Stimulated activated CD8-positive, alpha-beta memory T cell treated with anti-CD3 and anti-CD28 coated beads, Interleukin-12 subunit alpha, Interleukin-12 subunit beta, amount 100 ng/mL, for 24 hours (primary cell): ENCODE results near the gene ERICH6.
"Not testable (repeated sequence)": the region's sequence is repeated elsewhere in the genome, so short reads cannot be mapped to it uniquely, and the experiment has no call there.

Source experiments
- DNase-seq: peaks from one replicate; pipeline ENCODE4 v3.0.0-alpha.2; 2020; ENCODE audit errors: extremely low read depth

ERICH6 gene

GRCh38 chr3:150682279-150682678, 21.4 kb downstream of the ERICH6 start:
- no peak for DNase-seq

- DNase-seq, result no peak
These were observed 22.7 kb downstream of the ERICH6 start for GRCh38 chr3:150681057-150681456.

DNA sequence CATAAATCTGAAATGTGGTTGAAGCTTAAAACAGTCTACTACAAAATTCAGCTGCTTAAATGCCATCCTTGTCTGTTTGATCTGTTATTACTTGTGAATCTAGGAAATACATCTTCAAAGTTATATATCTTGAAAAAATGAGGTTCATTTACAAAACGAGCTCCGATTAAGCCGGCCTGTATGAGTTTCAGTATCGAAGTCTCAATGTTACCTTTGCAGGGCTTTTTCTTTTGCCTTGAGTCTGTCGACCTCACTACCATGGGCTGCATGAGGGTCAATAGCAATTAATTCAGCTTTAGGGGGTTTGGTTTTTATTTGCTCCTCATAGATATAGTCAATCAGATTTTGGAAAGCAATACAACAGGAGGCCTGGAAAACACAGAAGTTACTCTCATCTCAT, 23.2 kb downstream of the ERICH6 start:
- no peak for DNase-seq

DNA sequence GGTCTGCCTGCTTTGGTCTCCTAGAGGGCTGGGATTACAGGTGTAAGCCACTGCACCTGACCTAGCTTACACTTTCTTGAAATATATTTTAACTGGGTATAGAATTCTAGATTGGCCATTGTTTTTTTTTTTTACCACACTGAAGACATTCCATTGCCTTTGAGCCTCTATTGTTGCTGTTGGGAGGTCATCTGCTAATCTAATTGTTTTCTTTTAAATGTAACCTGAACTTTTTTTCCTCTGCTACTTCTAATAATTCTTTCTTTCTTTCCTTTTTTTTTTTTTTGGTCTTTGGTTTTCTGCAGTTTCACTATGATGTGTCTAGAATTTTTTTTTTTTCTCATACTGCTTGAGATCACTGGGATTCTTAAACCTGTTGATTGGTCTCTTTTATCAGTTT, 28.1 kb downstream of the ERICH6 start:
- no peak for DNase-seq

DNA sequence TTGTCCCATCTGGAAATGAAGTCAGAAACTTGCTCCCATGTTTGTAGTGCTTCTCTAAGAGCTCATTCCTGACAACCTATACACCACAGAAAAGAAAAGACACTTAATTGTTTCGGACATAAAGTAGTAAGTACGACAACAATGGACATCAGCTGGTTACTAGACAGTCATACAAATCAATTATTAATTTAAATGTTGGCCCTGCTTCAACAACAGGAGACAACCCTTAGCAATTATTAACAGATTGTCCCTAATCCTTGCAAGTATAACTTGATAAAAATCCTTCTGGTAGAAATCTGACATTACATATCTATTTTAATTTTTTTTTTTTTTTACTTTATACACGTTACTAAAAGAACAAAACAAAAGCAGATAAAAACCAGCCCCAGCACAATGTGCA, 29.8 kb downstream of the ERICH6 start:
- DNase-seq, result no peak

GRCh38 chr3:150666167-150666566, 37.6 kb downstream of the ERICH6 start:
- no peak for DNase-seq

- no peak for DNase-seq
These were observed 40.3 kb downstream of the ERICH6 start for GRCh38 chr3:150663461-150663860.

GRCh38 chr3:150662410-150663200, 41.1 kb downstream of the ERICH6 start:
- no peak for DNase-seq

DNA sequence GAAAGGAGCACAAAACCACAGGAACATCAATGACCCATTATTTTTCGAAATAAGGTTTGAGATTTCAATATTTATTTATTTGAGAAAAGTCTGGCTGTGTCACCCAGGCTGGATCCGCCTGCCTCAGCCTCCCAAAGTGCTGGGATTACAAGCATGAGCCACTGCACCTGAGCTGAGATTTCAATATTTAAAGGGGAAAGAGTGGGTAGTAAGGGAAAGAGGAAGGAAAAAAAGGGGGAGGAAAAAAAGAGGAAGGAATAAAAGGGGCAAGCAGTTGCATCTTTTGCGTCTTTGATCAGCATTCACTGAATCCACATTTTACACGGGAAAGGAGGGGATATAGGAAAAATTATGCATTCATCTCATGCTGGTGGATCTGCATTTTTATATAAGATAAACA, 47.4 kb downstream of the ERICH6 start:
- DNase-seq, result no peak

GRCh38 chr3:150653110-150653561, 50.6 kb downstream of the ERICH6 start:
- DNase-seq, result no peak

DNA sequence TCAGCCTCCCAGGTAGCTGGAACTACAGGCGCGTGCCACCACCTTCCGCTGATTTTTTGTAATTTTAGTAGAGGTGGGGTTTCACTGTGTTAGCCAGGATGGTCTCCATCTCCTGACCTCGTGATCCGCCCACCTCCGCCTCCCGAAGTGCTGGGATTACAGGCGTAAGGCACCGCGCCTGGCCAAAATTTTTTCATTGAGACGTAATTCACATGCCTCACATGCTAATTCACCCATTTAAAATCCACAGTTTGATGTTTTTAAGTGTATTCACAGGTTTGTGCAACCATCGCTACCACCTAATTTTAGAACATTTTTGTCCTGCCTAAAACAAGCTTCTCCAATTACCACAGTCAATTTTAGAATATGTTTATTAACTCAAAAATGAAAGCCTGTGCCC, 63.5 kb downstream of the ERICH6 start:
- no peak for DNase-seq

DNA sequence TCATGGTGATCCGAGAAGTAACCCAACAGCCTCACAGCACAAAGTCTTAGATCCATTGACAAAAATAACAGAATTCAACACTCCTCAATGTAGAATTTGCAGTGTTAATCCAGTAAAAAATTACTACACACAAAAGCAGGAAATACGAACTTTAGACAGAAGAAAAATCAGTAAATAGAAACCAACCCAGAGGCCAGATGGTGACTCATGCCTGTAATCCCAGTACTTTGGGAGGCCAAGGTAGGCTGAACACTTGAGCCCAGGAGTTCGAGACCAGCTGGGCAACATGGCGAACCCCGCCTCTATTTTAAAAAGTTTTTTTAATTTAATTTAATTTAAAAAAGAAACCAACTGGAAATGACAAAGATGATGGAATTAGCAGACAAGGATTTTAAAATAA, 64.5 kb downstream of the ERICH6 start:
- DNase-seq, result no peak

- no peak for DNase-seq
These were observed 67.5 kb downstream of the ERICH6 start for GRCh38 chr3:150636258-150636657.

GRCh38 chr3:150635526-150635925, 68.2 kb downstream of the ERICH6 start:
- no peak for DNase-seq

DNA sequence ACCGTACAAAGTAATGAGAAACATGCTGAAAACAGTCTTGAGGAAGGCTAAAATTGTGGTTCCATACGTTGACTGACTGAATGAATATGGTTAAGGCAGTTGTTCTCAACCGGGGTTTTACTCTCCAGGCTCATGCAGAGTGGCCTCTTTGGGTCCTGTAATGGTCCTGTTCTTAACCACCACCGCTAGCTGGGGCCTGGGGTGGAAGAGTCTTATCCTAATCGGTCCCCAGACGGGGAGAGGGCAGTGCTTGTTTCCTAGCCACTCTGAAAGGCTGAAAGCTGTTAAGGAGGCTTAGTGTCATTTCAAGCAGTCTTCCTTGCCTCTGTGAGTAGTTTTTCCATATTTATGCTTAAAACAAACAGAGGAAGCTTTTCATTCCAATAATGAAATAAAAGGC, 68.6 kb downstream of the ERICH6 start:
- DNase-seq, result no peak

DNA sequence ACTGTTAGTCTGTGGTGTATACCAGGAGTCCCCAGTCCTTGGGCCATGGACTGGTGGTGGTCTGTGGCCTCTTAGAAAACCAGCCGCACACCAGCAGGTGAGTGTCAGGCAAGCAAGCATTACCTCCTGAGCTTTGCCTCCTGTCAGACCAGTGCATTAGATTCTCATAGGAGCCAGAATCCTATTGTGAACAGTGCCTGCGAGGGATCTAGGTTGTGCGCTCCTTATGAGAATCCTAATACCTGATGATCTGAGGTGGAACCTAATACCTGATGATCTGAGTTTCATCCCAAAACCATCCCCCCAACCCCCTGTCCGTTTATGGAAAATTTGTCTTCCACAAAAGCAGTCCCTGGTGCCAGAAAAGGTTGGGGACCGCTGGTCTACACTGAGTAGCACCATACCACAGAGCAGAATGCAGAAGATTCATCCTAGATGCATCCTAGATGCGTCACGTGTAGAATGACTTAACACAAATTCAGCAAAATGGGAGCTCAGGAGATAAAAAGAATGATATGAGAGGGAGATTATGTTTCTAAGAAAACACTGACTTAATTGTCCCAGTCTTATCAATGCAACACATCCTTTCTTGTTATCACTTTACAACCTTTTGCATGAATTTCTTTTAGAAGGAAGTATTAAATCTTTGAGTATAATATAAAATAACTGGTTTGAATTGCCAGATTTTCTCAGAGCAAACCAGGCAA, 72.1 kb downstream of the ERICH6 start:
- no peak for DNase-seq

DNA sequence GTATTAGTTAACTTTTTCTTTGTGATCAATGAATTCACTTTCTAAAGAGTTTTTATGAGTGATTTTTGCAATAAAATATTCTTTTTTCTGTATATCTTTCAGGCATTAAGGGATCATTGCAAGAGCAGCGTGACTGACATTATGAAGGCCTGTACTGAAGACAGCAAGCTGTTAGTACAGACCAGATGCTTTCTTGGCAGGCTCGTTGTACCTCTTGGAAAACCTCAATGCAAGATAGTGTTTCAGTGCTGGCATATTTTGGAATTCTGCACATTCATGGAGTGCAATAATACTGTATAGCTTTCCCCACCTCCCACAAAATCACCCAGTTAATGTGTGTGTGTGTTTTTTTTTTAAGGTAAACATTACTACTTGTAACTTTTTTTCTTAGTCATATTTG, 76.2 kb downstream of the ERICH6 start:
- DNase-seq, result no peak

DNA sequence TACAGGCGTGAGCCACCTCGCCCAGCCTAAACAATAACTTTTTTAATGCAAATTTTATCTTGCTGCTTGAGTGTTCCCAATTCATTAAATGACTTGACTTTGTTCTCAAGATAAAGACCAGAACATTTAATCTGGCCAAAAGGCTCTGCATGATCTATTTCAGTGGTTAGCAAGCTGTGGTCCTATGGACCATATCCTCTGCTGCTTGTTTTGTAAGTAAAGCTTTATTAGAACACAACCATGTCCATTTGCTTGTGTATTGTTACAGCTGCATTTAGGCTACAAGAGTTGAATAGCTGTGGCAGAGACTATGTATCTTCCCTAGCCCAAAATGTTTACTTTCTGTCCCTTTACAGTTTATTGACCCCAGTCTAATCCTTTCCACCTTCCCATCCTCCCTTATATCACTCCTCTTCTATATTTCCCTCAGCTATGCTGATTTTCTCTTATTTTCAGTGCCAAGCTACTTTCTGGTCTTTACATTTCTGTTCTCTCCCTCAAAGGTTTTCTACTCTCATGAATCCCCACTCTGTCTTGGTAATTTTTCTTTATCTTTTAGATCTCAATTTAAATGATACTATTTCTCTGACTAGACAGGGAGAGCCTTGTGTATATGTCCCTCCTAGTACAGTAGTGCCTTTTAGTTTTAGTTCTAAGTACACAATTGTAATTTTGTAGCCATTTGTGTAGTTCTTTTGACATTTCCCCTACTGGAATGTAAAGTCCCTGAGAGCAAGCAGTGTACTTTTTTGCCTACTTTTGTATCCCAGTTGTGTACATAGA, 77.4 kb downstream of the ERICH6 start:
- no peak for DNase-seq

- no peak for DNase-seq
These were observed 79.8 kb downstream of the ERICH6 start for GRCh38 chr3:150623945-150624344.

- DNase-seq, result not testable (repeated sequence)
These were observed 80.8 kb downstream of the ERICH6 start for GRCh38 chr3:150622955-150623354.

DNA sequence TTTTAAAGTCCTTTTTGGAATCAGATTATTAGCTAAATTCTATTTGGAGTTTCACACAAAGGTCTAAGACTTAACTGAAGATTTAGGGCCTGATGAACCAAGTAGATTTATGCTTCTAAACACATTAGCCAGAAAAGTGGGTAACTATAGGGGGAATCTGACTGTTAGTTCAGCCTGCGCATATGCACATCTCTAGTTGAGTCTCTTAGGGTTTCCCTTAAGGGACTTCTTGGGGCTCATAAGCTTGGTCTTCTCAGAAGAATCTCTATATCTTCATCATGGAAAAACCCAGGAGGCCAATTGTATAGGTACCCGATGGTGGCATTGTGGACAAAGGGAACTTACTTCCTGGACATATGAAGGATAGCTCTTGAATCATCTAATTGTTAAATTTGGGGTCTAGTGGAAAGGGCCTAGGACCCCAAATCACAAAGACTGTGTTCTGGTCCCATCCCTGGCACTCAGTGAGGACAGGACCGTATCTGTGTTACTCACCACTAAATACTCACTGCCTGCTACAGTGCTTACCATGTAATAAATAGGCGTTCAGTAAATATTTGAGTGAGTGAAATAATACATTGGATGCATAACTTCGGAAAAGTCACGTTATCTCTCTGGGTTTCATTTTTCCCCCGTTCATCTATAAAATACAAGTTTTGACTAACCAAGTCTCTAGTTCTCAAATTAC, 83.6 kb downstream of the ERICH6 start:
- no peak for DNase-seq
